ENCODE data around the gene GRB10. TPM values are rescaled to one million over a fixed set of nuclear protein-coding genes. Genes with fewer than 3 reads are reported as not detected.
A peak's percentile ranks its signal among the peaks of the same experiment; 100 is the strongest.

Gene GRB10
- total RNA-seq, 4 donors from 2014 or later: 3.5 to 35.1 (median 9.2) TPM

DNA sequence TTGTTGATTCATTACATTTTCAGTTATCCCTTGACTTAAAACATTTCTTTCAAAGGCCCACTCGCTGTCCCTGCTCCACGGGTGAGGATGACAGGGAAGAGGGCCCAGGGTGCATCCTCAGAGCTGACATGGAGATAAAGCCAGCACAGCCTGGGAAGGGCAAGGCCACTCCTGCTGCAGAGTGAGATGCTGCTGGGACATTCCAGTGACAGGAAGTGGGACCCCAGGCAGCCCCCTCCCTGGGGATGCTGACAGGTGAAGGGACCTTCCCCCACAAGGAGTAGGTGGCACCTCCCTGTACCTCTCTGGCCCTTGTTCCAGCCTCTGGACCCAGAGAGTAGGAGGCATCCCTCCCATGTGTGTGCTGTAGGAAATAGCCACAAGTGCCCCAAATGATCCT is 119.7 kb downstream of the GRB10 start:
- intact Hi-C loops (cut with DNase I): no loop called here

DNA sequence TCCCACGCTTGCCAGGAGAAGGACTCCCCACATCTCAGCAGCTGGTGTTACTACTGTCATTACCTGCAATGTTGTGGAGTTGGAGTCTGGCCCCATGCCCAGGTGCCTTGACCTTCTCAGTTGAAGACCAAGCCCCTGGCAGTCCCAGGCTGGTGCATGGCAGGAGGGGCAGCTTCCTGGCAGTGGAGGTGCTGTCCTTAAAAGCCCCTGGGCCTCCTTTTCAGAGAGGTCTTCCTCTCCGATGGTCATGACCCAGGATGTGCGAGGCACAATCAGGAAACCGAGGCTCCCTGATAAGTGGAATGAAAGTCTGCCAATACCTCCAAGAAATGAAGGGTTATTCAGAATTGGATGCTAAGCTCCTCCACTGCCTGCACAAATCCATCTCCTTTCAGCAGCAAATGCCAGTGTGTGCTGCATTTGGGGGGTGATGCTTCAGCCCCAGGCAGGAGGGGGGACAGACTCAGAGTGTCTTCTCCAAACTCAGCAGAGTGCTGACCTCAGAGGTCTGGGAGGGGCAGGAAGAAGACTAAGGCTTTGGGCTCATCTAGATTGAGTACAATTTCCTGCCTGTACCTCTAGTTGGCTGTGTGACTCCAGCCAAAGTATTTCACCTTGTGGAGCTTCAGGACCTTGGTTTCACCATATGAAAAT is 120.5 kb downstream of the GRB10 start:
- Histone ChIP-seq H3K27ac (peak overlapping the region in 1 of 4 donors; percentile 7), H3K36me3 (peaks cover 0 to 23% (median 0%) of the 10 kb centered on the region in 3 donors), H3K27me3 (no peaks in the 10 kb centered on the region), H3K9me3 (no peaks in the 10 kb centered on the region), H3K4me3 (no peak overlapping the region), H3K4me1 (peaks cover 24 to 78% (median 72%) of the 10 kb centered on the region in 3 donors)
- intact Hi-C loops (cut with DNase I): no loop called here
- TF ChIP-seq, protein P1, sequence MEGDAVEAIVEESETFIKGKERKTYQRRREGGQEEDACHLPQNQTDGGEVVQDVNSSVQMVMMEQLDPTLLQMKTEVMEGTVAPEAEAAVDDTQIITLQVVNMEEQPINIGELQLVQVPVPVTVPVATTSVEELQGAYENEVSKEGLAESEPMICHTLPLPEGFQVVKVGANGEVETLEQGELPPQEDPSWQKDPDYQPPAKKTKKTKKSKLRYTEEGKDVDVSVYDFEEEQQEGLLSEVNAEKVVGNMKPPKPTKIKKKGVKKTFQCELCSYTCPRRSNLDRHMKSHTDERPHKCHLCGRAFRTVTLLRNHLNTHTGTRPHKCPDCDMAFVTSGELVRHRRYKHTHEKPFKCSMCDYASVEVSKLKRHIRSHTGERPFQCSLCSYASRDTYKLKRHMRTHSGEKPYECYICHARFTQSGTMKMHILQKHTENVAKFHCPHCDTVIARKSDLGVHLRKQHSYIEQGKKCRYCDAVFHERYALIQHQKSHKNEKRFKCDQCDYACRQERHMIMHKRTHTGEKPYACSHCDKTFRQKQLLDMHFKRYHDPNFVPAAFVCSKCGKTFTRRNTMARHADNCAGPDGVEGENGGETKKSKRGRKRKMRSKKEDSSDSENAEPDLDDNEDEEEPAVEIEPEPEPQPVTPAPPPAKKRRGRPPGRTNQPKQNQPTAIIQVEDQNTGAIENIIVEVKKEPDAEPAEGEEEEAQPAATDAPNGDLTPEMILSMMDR (IDR thresholded peaks at IDR 0.05): no peak
- WGBS, 2 donors: 50 to 64% methylated on average over 1 to 4 of the region's 4 CpGs
- no peak for DNase-seq

More for the DNA sequence above, 119.7 kb downstream of the GRB10 start:
- Histone ChIP-seq H3K27ac (no peak overlapping the region), H3K36me3 (peaks cover 0 to 23% (median 0%) of the 10 kb centered on the region in 3 donors), H3K9me3 (no peaks in the 10 kb centered on the region), H3K4me3 (no peak overlapping the region), H3K4me1 (peaks cover 28 to 79% (median 68%) of the 10 kb centered on the region in 3 donors), H3K27me3 (no peaks in the 10 kb centered on the region)
- DNase-seq: no peak
- TF ChIP-seq, protein P1 (IDR thresholded peaks at IDR 0.05): no peak
- TF ChIP-seq POLR2A (IDR thresholded peaks at IDR 0.05): no peak
- WGBS, 2 donors: 100% methylated on average over 2 of the region's 2 CpGs; no CpG with 5 or more reads in 1 of the 2 donors

DNA sequence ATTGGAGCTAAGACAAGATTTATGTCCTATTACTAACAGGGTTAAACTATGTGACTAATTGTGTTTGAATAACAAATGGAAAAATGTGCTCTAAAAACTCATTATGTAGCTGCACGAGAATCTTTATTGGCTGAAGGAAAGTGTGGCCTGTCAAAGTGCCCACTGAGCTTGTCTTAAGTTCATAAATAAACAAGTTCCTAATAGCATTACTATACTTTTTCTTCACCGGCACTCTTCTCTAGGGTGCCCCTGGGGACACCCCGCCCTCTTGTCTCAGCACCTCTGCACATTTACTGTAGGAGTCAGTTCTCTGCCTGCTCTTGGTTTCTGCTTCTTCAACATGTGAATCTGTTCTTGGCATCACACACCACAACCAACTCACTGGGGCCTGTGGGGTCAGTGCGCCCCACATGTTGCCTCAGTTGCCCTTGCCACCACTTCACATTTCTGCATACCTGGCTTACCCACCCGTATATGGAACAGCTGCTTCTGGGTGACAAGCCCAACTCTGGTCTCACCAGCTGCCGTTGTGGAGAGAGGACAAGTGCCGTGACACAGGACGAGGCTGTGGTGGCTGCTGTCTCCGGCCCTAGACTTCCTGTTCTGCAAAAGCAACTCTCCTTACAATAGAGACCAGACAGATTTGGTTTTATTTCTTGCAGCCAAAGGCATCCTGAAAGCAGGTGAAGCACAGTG is 121.2 kb downstream of the GRB10 start:
- no peaks in the 10 kb centered on the region for H3K27me3 ChIP-seq
- no peaks in the 10 kb centered on the region for H3K9me3 ChIP-seq
- DNase-seq: no peak
- H3K27ac ChIP-seq: peak overlapping the region in 1 of 4 donors; percentile 7
- intact Hi-C loops (cut with DNase I): no loop called here
- 55% methylated on average over 6 to 8 of the region's 9 CpGs for WGBS, 2 donors
- H3K4me1 ChIP-seq: peaks cover 24 to 78% (median 74%) of the 10 kb centered on the region in 3 donors
- no peak overlapping the region for H3K4me3 ChIP-seq
- TF ChIP-seq POLR2A (IDR thresholded peaks at IDR 0.05): no peak
- TF ChIP-seq, protein P1 (IDR thresholded peaks at IDR 0.05): no peak
- peaks cover 0 to 23% (median 0%) of the 10 kb centered on the region in 3 donors for H3K36me3 ChIP-seq

DNA sequence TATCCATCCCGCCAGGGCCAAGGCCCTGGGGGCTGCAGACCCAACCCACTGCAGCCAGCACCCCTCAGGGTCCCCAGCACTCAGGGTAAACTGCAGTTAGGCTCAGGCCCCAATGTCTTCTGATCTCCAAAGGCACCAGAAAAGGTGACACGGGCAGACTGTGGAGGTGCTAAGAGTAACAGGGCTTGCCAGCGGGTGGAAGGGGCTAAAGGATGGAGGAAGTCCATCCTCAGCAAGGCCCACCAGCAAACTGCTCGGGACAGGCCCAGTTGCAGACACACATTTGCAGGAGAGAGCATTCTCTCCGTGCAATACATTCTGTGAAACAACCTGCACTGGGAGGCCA is 121.9 kb downstream of the GRB10 start:
- no peak overlapping the region for H3K4me3 ChIP-seq
- H3K36me3 ChIP-seq: peaks cover 0 to 23% (median 0%) of the 10 kb centered on the region in 3 donors
- peaks cover 24 to 78% (median 74%) of the 10 kb centered on the region in 3 donors for H3K4me1 ChIP-seq
- H3K9me3 ChIP-seq: no peaks in the 10 kb centered on the region
- no peak overlapping the region for H3K27ac ChIP-seq
- H3K27me3 ChIP-seq: no peaks in the 10 kb centered on the region
- no peak for DNase-seq
- intact Hi-C loops (cut with DNase I): no loop called here
- TF ChIP-seq POLR2A (IDR thresholded peaks at IDR 0.05): no peak
- TF ChIP-seq, protein P1 (IDR thresholded peaks at IDR 0.05): no peak
- 79 to 88% methylated on average over 3 to 4 of the region's 5 CpGs for WGBS, 2 donors
